Muscle of arm (tissue), 14 donors: ENCODE results near the gene MYO1F. TPM values are rescaled to one million over a fixed set of nuclear protein-coding genes. Genes with fewer than 3 reads are reported as not detected.
A peak's percentile ranks its signal among the peaks of the same experiment; 100 is the strongest.
"Not testable (repeated sequence)": the region's sequence is repeated elsewhere in the genome, so short reads cannot be mapped to it uniquely, and the experiment has no call there.

Source experiments
- DNase-seq: peaks from one replicate; pipeline ENCODE4 v3.0.0-alpha.2; 2013
- long read RNA-seq, 11 donors: transcript quantifications; one replicate each; lab custom pipeline, GENCODE V29; 2026
- polyA plus RNA-seq, 12 donors: library from polyadenylated mRNA; unstranded; fragments of 120-200 nt; gene quantifications; one replicate each; pipeline ENCODE4 v1.2.1, GENCODE V29; 2013; ENCODE audit not compliant: insufficient read length in 12 of 12

Gene MYO1F
- polyA plus RNA-seq, result 10 to 100 TPM in 2 of 12 donors, 1 to 10 TPM in 9, not detected in 1; 2.8 to 19.6 (median 3.8) TPM
- long read RNA-seq, donor 1, partial matches to known transcripts, result 0 of 1 reads
- long read RNA-seq, donor 1, other reads (novel, unspliced or antisense), result 0 of 1 reads
- long read RNA-seq, donor 2, result 0 reads
- long read RNA-seq, donor 3, result 0 reads
- long read RNA-seq, donor 4, result 0 reads
- long read RNA-seq, donor 5, result 0 reads
- long read RNA-seq, donor 6, full-length matches to known transcripts, result 2 of 2 reads
- long read RNA-seq, donor 6, partial matches to known transcripts, result 0 of 2 reads
- long read RNA-seq, donor 6, other reads (novel, unspliced or antisense), result 0 of 2 reads
- long read RNA-seq, donor 7, result 0 reads
- long read RNA-seq, donor 8, result 0 reads
- long read RNA-seq, donor 9, result 0 reads
- long read RNA-seq, donor 10, result 0 reads
- long read RNA-seq, donor 11, result 0 reads

GRCh38 chr19:8577247-8577646 lies at the start of gene MYO1F:
Gene MYO1F (minus strand): TSS chr19:8577442. CDS start chr19:8577309, 133 bp downstream.
- no peak for DNase-seq

DNA sequence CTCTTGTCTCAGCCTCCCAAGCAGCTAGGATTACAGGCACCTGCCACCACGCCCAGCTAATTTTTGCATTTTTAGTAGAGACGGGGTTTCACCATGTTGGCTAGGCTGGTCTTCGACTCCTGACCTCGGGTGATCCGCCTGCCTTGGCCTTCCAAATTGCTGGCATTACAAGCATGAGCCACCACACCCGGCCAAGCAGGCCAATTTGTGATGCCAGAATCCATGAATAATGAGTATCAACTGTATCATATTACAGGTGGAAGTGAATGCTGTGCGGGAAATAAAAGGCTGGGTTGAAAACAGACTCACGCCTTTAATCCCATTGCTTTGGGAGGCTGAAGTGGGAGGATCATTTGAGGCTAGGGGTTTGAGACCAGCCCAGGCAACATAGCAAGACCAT lies 49.6 kb upstream of the MYO1F start:
- no peak for DNase-seq

DNA sequence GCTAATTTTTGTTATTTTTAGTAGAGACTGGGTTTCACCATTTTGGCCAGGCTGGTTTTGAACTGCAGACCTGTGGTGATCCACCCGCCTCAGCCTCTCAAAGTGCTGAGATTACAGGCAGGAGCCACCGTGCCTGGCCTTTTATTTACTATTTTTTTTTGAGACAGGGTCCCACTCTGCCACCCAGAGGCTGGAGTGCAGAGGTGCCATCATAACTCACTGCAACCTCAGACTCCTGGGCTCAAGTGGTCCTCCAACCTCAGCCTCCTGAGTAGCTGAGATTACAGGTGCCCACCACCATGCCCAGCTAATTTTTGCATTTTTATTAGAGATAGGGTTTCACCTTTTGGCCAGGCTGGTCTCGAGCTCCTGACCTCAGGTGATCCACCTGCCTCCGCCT lies 45.6 kb upstream of the MYO1F start:
- DNase-seq, result not testable (repeated sequence)

GRCh38 chr19:8618751-8619150 lies 41.5 kb upstream of the MYO1F start:
- no peak for DNase-seq

DNA sequence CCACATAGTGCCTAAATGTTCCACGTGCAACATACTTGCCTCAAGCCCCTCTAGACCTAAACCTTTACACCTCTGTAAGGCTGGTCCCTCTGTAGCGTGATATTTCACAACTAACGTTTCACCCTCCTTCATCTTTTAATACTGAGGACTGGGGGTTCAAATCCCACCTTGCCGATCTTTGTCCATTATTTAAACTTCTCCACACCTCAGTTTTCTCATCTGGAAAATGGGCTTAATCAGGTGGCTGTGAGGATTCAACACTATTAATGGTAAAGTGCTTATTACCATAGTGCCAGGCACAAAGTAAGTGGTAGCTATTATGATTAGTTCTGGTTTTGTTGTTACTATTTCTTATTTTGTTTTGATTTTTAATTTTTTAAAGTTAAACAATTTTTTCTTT lies 40.7 kb upstream of the MYO1F start:
- DNase-seq, result no peak

DNA sequence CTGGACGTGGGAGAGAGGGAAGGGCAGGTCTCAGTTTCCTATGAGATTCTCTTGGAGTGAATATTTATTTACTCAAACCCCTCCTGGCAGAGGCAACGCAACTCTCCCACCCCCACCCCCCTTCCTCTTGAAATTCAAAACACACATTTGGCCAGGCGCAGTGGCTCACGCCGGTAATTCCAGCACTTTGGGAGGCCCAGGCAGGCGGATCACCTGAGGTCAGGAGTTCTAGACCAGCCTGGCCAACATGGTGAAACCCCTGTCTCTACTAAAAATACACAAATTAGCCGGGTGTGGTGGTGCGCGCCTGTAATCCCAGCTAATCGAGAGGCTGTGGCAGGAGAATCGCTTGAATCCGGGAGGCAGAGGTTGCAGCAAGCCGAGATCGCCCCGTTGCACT lies 40.1 kb upstream of the MYO1F start:
- DNase-seq, result not testable (repeated sequence)

DNA sequence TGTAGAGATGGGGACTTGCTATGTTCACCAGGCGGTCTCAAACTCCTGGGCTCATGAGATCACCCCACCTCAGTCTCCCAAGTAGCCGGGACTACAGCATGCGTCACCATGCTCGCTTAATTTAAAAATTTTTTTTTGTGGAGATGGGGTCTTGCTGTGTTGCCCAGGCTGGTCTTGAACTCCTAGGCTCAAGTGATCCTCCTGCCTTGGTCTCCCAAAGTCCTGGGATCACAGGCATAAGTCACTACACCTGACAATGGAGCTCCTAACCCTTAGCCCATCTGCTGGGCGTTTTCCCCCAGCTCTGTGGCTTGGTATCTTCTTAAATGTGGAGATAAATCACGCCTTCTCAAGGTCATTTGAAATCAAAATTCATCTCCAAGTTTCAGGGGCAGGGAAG lies 39.6 kb upstream of the MYO1F start:
- no peak for DNase-seq

DNA sequence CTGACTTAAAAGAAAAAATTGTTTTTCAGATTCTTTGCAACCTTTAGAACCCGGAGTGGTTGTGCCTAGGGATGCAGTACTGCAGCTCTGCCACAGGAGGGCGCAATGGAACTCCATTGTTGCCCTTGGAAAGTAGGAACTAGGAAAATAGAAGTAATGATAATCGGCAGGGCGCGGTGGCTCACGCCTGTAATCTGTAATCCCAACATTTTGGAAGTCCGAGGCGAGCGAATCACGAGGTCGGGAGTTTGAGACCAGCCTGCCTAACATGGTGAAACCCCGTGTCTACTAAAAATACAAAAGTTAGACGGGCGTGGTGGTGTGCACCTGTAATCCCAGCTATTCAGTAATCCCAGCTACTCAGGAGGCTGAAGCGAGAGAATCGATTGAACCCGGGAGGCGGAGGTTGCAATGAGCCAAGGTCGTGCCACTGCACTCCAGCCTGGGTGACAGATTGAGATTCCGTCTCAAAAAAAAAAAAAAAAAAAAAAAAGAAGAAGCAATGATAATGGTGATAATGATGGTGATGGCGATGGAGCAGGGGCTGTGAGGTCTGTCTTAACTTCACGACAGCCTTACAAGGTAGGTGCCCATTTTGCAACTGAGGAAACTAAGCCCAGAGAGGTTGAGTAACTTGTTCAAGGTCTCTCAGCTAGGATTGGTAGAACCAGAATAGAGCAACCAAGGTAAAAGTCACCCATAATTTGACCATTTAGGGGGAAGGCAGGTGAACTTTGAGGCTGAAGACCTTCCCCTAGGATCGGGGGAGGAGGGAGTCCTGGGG lies 38.8 kb upstream of the MYO1F start:
- peak; percentile 50 for DNase-seq

- no peak for DNase-seq
Observed at GRCh38 chr19:8615024-8615423, 37.8 kb upstream of the MYO1F start.

GRCh38 chr19:8614455-8614854 lies 37.2 kb upstream of the MYO1F start:
- DNase-seq, result no peak

DNA sequence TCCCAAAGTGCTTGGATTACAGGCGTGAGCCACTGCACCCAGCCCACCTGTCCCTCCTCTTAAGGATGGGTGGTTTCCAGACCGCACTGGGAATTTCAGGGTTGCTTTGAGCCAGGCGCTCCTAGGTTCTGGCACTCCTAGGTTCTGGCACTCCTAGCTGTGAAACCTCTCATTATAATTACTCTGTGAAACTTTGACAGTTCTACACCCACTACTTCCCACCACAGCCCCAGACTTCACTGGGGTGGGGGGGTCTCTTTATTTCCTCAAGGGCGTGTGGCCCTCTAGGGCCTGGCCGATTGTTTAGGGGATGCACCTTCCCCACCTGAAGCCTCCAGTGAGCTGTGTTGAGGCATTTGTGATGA lies 35.5 kb upstream of the MYO1F start:
- DNase-seq, result no peak

DNA sequence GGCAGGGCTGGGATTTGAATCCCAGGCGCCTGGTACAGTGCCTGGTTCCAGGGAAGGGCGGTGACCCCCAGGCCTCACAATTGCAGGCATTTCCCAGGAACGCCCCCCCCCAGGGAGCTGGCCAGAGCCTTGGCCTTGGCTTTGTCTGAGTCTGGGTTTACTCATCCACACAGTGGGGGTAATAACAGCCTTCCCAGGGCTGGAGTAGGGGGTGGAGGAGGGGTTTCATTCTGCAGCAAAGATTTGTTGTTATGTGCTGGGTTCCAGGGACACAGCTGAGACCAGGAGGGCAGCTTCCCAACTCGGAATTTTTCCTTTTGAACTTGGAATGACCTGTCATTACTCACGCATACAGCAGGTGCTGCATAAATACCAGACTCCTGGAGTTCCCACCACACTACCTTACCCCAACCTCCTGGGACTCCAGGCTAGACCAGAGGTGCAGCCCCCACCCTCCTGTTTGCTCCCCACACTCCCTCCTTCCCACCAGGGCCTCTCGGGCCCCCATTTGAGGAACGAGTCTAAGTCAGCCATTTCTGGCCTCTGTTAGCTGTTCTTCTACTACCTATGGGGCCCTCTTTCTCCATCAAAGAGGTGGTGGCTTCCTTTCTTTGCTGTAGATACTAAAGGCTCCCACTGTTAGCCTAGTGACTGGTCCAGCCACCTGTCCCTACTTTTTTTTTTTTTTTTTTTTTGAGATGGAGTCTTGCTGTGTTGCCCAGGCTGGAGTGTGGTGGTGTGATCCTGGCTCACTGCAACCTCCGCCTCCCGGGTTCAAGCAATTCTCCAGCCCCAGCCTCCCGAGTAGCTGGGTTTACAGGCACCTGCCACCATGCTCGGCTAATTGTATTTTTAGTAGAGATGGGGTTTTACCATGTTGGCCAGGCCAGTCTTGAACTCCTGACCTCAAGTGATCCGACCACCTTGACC lies 34.9 kb upstream of the MYO1F start:
- peak; percentile 58 for DNase-seq

- DNase-seq, result peak; percentile 36
Observed at GRCh38 chr19:8611391-8611876, 34.2 kb upstream of the MYO1F start.

DNA sequence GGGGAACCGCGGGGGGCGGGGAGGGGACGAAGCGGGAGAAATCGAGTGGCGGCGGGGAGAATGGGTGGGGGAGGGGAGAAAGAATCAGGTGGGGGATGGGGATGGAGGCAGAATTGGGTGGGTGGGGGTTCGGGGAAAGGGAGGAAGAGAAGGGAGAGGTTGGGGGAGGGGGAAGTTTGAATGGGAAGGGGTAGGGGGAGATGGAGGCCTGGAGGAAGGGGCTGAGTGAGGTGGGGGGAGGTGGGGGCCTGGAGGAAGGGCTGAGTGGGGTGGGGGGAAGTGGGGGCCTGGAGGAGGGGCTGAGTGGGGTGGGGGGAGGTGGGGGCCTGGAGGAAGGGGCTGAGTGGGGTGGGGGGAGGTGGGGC lies 33.7 kb upstream of the MYO1F start:
- DNase-seq, result no peak

- peak; percentile 51 for DNase-seq
Observed at GRCh38 chr19:8610041-8610935, 33.0 kb upstream of the MYO1F start, which contains the start of gene ADAMTS10. Gene ADAMTS10 (minus strand): TSS chr19:8610715. CDS start chr19:8605710, 5,005 bp downstream.

DNA sequence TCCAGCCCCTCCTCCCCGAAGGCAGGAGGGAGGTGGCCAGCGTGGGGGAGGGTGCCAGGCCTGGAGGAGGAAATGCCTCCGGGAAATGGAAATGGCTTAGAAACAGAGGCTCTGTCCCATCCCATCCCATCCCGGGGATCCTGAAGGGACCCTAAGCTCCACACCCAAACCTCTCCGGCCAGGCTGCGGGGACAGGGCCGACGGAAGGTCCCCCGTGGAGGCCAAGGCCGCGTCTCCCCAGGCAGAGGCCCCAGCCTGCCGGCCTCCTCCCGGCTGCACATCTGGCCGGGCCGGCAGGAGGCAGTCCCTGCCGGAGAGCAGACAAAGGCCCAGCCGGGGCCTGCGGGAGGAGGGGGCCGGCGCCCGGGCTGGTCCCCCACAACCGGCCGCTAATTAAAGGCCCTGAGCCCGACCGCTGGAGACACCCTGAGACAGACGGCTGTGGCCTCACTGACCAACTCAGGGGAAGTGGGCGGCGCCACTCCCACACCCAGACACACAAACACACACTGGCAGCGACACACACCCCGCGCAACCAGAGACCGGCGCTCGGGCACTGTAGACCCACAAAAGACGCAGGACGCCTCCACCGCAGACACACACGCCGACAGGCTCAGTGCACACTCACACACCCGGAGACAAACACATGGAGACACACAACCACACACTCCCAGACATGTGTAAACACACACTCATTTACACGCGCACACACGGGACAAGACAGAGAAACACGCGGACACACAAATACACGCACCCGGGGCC lies 32.2 kb upstream of the MYO1F start:
- DNase-seq, result peak; percentile 60

DNA sequence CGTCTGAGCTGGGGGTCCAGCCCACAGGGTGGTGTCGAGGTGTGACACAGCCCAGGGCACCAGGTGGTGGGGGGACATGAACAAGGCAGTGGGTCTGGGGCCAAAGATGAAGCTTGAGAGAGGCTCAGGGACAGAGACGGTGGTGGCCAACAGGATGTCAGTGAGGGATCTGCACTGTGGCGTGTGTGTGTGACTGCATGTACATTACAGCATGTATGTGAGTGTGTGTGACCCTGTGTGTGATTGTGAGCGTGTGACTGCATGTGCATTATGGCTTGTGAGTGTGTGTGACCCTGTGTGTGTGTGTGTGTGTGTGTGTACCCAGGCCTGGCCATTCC lies 31.7 kb upstream of the MYO1F start:
- DNase-seq, result no peak

GRCh38 chr19:8607386-8607785 lies 30.1 kb upstream of the MYO1F start:
- no peak for DNase-seq

DNA sequence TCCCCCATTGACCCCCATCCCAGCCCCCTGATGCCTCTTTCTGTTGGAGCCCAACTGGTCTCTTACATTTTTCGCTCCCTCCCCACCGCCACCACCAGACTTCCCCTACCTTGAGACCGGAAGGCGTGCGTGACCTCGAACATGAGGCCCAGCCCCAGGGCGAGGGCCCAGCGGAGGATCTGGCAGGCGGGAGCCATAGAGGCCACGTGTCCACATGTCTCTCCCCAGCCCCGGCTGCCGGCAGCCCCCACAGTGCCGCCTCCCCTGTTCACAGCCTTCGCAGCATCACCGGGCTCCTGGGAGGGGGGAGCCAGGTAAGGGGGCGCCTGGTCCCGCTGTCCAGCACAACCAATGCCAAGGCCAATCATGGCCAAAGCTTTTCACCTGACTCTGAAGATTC lies 28.3 kb upstream of the MYO1F start:
- no peak for DNase-seq

GRCh38 chr19:8601796-8602195 lies 24.6 kb upstream of the MYO1F start:
- DNase-seq, result no peak
